A673 (cell line): ENCODE data around the gene NAV2.

Experiments used
- EZH2 ChIP-seq: fragments of 200-600 bp; sonication (generic); IDR thresholded peaks from 2 replicates; pipeline ENCODE4 v1.6.1; 2017; ENCODE audit warnings: borderline replicate concordance, low read depth, mild to moderate bottlenecking, mixed read lengths, antibody characterized with exemption, low read length; ENCODE audit not compliant: poor library complexity, severe bottlenecking
- TF ChIP-seq, protein P1 (sequence below): fragments of 300-800, 200-600 bp; sonication (generic); conservative IDR thresholded peaks from 2 replicates; pipeline ENCODE4 v1.5.1; 2017; ENCODE audit warnings: low read depth, mild to moderate bottlenecking, antibody characterized with exemption, low read length, moderate library complexity, mixed read lengths

DNA sequence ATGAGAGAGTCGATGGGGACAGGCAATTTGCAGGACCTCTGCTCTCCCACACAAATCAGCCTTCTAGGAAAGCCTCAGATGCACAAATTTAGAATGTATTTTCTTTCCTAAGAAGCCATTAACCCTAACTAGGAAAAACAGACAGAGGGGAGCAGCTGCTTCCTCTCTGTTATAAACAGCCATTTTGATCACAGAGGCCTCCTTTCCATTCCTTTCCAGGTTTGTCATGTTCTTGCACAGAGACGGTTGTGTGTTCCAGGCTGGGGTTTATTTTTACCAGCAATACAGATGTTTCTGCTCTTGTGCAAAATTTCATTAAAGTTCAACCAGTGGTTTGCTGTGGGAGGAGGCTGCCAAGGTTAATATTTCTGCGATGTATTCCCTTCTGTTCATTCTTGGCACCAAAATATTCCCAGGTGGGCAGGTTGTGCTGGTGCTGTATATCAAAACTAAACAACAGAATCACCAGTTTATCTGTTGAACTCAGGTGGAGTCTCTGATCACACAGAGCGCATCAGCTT, 90.2 kb downstream of the NAV2 start:
- TF ChIP-seq, protein P1, sequence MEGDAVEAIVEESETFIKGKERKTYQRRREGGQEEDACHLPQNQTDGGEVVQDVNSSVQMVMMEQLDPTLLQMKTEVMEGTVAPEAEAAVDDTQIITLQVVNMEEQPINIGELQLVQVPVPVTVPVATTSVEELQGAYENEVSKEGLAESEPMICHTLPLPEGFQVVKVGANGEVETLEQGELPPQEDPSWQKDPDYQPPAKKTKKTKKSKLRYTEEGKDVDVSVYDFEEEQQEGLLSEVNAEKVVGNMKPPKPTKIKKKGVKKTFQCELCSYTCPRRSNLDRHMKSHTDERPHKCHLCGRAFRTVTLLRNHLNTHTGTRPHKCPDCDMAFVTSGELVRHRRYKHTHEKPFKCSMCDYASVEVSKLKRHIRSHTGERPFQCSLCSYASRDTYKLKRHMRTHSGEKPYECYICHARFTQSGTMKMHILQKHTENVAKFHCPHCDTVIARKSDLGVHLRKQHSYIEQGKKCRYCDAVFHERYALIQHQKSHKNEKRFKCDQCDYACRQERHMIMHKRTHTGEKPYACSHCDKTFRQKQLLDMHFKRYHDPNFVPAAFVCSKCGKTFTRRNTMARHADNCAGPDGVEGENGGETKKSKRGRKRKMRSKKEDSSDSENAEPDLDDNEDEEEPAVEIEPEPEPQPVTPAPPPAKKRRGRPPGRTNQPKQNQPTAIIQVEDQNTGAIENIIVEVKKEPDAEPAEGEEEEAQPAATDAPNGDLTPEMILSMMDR, result no peak
- no peak for TF ChIP-seq EZH2
